ENCODE results near the gene ZC3H10. TPM values are rescaled to one million over a fixed set of nuclear protein-coding genes. Genes with fewer than 3 reads are reported as not detected.

Gene ZC3H10
- total RNA-seq, 8 experiments from 2014 or later = 5.8 to 11.7 (median 8.0) TPM

DNA sequence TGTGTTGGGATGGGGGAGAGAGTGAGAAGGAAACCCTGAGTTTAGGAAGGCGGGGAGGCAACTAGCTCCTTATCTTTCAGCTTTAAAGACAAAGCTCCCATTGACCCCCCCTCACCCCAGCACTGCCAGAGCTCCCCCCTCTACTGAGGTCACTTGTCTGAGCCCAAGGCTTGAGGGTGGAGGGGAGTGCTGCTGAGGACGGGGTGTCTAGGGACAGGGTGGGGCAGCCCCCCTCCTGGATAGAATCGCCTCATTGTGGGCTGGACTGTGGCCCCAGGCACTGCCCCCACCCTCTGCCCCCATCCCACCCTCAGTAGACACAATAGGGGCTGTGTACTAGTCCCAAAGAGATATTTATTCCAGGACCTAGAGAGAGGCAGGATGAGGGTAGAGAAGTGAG is 35.1 kb upstream of the ZC3H10 start:
- in situ Hi-C loops (cut with MboI; ENCODE audit: low pct_unique_long_range_greater_than_20kb in 2 of 9, low sequenced_read_pairs in 9 of 9, unreplicated experiment in 9 of 9) = no loop called here
- no peak for ATAC-seq (replicated peaks in 6 of 8)
- Histone ChIP-seq H3K4me3 (no peak overlapping the region), H3K4me1 (replicated peaks in 1 of 2) (peaks cover 4% of the 10 kb centered on the region in 2 donors), H3K27ac (no peak overlapping the region)
- whole genome bisulfite sequencing, 10 experiments = 0% methylated on average over 1 of the region's 3 CpGs; no CpG with 5 or more reads in 9 of the 10 experiments

DNA sequence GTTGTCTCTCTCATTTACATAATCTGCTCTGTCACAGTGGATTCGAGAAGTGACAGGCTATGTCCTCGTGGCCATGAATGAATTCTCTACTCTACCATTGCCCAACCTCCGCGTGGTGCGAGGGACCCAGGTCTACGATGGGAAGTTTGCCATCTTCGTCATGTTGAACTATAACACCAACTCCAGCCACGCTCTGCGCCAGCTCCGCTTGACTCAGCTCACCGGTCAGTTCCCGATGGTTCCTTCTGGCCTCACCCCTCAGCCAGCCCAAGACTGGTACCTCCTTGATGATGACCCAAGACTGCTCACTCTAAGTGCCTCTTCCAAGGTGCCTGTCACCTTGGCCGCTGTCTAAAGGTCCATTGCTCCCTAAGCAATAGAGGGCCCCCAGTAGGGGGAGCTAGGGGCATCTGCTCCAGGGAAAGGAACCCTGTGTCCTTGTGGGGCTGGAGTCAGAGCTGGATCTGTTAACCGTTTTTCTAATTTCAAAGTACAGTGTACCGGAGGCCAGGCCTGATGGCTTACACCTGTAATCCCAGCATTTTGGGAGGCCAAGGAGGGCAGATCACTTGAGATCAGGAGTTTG is 33.0 kb upstream of the ZC3H10 start:
- no peak for ATAC-seq (replicated peaks in 6 of 8)
- H3K4me1 ChIP-seq (replicated peaks in 1 of 2) = peaks cover 4% of the 10 kb centered on the region in 2 donors
- no peak overlapping the region for H3K27ac ChIP-seq
- in situ Hi-C loops (cut with MboI; ENCODE audit: low pct_unique_long_range_greater_than_20kb in 2 of 9, low sequenced_read_pairs in 9 of 9, unreplicated experiment in 9 of 9) = no loop called here
- WGBS, 10 experiments = 55 to 97% (median 82%) methylated on average over 2 to 10 of the region's 15 CpGs; no CpG with 5 or more reads in 2 of the 10 experiments
- no peak overlapping the region for H3K4me3 ChIP-seq

DNA sequence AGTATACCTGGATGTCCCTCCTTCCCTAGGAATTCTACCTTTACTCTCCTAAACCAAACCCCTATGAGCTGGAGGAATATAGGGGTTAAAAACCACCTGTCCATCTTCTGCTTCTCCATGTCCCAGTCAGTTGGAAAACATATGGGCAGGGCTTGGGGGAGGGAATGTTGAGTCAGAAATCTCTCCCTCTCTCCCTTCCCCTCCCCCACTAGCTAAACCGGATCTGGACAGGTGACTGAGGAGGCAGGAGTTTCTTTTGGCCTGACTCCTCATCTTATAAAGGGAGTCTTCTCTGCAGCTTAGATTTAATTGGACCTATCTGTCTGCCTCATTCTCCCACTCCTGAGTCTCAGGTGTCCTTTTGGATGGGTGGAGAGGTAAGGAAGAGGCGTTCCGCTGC is 32.0 kb upstream of the ZC3H10 start:
- Histone ChIP-seq H3K4me1 (replicated peaks in 1 of 2) (no peaks in the 10 kb centered on the region), H3K27ac (no peak overlapping the region), H3K4me3 (no peak overlapping the region)
- in situ Hi-C loops (cut with MboI; ENCODE audit: low pct_unique_long_range_greater_than_20kb in 2 of 9, low sequenced_read_pairs in 9 of 9, unreplicated experiment in 9 of 9) = no loop called here
- ATAC-seq (replicated peaks in 6 of 8) = no peak
- 67 to 100% (median 86%) methylated on average over 1 to 3 of the region's 3 CpGs; no CpG with 5 or more reads in 6 of the 10 experiments for WGBS, 10 experiments

DNA sequence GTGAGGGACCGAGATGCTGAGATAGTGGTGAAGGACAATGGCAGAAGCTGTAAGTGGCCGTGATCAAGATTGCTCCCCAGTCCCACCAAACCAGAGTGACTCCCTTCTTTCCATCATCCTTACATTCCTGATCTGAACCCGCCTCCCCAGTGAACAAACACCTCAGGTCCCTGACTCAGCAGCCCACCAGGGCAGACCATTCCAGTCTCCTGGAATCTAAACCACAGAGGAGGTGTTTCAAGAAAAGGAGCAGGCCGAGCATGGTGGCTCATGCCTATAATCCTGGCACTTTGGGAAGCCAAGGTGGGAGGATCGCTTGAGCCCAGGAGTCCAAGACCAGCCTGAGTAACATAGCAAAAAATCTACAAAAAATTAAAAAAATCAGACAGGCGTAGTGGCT is 31.5 kb upstream of the ZC3H10 start:
- Histone ChIP-seq H3K4me3 (no peak overlapping the region), H3K27ac (no peak overlapping the region), H3K4me1 (replicated peaks in 1 of 2) (no peaks in the 10 kb centered on the region)
- in situ Hi-C loops (cut with MboI; ENCODE audit: low pct_unique_long_range_greater_than_20kb in 2 of 9, low sequenced_read_pairs in 9 of 9, unreplicated experiment in 9 of 9) = no loop called here
- WGBS, 10 experiments = 60 to 100% (median 83%) methylated on average over 1 to 4 of the region's 6 CpGs; no CpG with 5 or more reads in 3 of the 10 experiments
- ATAC-seq (replicated peaks in 6 of 8) = no peak

DNA sequence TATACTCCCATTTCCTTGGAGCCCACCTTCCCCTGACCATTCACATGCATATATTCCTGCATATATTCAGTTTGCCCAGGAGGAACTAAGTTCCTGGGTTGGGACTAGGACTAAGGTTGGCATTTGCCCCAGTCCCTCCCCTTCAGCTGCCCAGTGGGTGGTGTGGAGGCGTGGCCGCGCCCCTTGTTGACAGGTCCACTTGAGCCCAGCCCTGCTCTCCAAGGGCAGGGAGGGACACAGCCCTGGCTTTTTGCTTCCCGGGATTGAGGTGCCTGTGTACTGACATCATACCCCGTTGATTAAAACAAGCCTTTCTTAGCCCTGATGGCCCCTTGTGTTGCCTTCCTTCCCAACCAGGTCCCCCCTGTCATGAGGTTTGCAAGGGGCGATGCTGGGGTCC is 30.8 kb upstream of the ZC3H10 start:
- 29 to 100% (median 86%) methylated on average over 1 to 4 of the region's 6 CpGs; no CpG with 5 or more reads in 6 of the 10 experiments for WGBS, 10 experiments
- in situ Hi-C loops (cut with MboI; ENCODE audit: low pct_unique_long_range_greater_than_20kb in 2 of 9, low sequenced_read_pairs in 9 of 9, unreplicated experiment in 9 of 9) = no loop called here
- no peak overlapping the region for H3K4me3 ChIP-seq
- peak in 3 of 8 experiments; percentile 92 to 95 (median 92) for ATAC-seq (replicated peaks in 6 of 8)
- no peaks in the 10 kb centered on the region for H3K4me1 ChIP-seq (replicated peaks in 1 of 2)
- H3K27ac ChIP-seq = no peak overlapping the region

DNA sequence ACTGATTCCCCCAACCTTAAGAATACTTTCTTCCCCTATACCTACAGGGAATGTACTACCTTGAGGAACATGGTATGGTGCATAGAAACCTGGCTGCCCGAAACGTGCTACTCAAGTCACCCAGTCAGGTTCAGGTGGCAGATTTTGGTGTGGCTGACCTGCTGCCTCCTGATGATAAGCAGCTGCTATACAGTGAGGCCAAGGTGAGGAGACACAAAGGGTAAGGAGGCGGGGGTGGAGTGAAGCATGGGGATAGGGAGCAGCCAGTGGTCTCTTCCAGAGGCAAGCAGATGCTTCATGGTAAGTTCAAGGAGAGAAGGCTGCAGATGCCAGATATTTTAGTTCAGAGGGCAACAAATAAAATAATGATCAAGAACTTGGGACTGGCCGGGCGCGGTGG is 20.3 kb upstream of the ZC3H10 start:
- Histone ChIP-seq H3K4me3 (no peak overlapping the region), H3K27ac (no peak overlapping the region), H3K4me1 (replicated peaks in 1 of 2) (no peaks in the 10 kb centered on the region)
- in situ Hi-C loops (cut with MboI; ENCODE audit: low pct_unique_long_range_greater_than_20kb in 2 of 9, low sequenced_read_pairs in 9 of 9, unreplicated experiment in 9 of 9) = no loop called here
- no peak for ATAC-seq (replicated peaks in 6 of 8)
- WGBS, 10 experiments = 60 to 95% (median 86%) methylated on average over 1 to 6 of the region's 6 CpGs; no CpG with 5 or more reads in 5 of the 10 experiments

DNA sequence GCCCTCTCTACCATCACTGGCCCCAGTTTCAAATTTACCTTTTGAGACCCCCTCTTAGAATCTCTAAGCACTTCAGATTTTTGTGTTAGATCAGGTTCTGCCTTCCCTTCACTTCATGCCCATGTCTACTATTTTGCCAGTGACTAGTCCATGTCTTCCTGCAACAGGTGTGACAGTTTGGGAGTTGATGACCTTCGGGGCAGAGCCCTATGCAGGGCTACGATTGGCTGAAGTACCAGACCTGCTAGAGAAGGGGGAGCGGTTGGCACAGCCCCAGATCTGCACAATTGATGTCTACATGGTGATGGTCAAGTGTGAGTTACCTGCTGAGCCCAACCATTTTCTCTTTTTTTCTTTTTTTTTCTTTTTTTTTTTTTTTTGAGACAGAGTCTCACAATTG is 19.5 kb upstream of the ZC3H10 start:
- no peak overlapping the region for H3K27ac ChIP-seq
- H3K4me1 ChIP-seq (replicated peaks in 1 of 2) = peaks cover 5% of the 10 kb centered on the region in 2 donors
- H3K4me3 ChIP-seq = no peak overlapping the region
- in situ Hi-C loops (cut with MboI; ENCODE audit: low pct_unique_long_range_greater_than_20kb in 2 of 9, low sequenced_read_pairs in 9 of 9, unreplicated experiment in 9 of 9) = no loop called here
- no peak for ATAC-seq (replicated peaks in 6 of 8)
- WGBS, 10 experiments = 20 to 100% (median 80%) methylated on average over 1 to 3 of the region's 3 CpGs; no CpG with 5 or more reads in 5 of the 10 experiments

DNA sequence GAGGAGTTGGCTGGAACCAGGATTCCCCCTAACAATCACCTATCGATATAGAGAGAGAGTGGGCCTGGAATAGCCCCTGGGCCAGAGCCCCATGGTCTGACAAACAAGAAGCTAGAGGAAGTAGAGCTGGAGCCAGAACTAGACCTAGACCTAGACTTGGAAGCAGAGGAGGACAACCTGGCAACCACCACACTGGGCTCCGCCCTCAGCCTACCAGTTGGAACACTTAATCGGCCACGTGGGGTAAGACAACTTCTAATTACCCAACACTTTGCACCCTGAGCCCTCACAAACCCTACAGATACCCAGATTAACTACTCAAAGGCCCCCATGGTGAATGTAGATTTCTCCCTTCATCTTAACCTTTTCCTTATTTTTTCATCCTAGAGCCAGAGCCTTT is 18.3 kb upstream of the ZC3H10 start:
- ATAC-seq (replicated peaks in 6 of 8) = no peak
- in situ Hi-C loops (cut with MboI; ENCODE audit: low pct_unique_long_range_greater_than_20kb in 2 of 9, low sequenced_read_pairs in 9 of 9, unreplicated experiment in 9 of 9) = no loop called here
- Histone ChIP-seq H3K4me1 (replicated peaks in 1 of 2) (peaks cover 5% of the 10 kb centered on the region in 2 donors), H3K4me3 (no peak overlapping the region), H3K27ac (no peak overlapping the region)
- WGBS, 10 experiments = 73 to 100% (median 89%) methylated on average over 1 to 4 of the region's 4 CpGs; no CpG with 5 or more reads in 4 of the 10 experiments

DNA sequence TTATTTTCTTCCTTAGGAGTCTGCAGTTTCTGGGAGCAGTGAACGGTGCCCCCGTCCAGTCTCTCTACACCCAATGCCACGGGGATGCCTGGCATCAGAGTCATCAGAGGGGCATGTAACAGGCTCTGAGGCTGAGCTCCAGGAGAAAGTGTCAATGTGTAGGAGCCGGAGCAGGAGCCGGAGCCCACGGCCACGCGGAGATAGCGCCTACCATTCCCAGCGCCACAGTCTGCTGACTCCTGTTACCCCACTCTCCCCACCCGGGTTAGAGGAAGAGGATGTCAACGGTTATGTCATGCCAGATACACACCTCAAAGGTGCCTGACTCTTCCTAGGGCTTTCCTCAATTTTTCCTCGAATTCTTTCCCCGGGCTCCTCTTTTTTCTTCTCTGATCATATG is 17.0 kb upstream of the ZC3H10 start:
- H3K4me1 ChIP-seq (replicated peaks in 1 of 2) = peaks cover 10 to 13% of the 10 kb centered on the region in 2 donors
- in situ Hi-C loops (cut with MboI; ENCODE audit: low pct_unique_long_range_greater_than_20kb in 2 of 9, low sequenced_read_pairs in 9 of 9, unreplicated experiment in 9 of 9) = no loop called here
- ATAC-seq (replicated peaks in 6 of 8) = no peak
- no peak overlapping the region for H3K4me3 ChIP-seq
- H3K27ac ChIP-seq = no peak overlapping the region
- 73 to 100% (median 90%) methylated on average over 1 to 13 of the region's 14 CpGs for WGBS, 10 experiments

DNA sequence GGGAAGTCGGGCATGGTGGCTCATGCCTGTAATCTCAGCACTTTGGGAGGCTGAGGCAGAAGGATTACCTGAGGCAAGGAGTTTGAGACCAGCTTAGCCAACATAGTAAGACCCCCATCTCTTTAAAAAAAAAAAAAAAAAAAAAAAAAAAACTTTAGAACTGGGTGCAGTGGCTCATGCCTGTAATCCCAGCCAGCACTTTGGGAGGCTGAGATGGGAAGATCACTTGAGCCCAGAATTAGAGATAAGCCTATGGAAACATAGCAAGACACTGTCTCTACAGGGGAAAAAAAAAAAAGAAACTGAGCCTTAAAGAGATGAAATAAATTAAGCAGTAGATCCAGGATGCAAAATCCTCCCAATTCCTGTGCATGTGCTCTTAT is 15.4 kb upstream of the ZC3H10 start:
- WGBS, 10 experiments = 100% methylated on average over 1 of the region's 1 CpG; no CpG with 5 or more reads in 5 of the 10 experiments
- ATAC-seq (replicated peaks in 6 of 8) = no peak
- Histone ChIP-seq H3K27ac (no peak overlapping the region), H3K4me3 (no peak overlapping the region), H3K4me1 (replicated peaks in 1 of 2) (peaks cover 12 to 14% of the 10 kb centered on the region in 2 donors)
- in situ Hi-C loops (cut with MboI; ENCODE audit: low pct_unique_long_range_greater_than_20kb in 2 of 9, low sequenced_read_pairs in 9 of 9, unreplicated experiment in 9 of 9) = no loop called here

DNA sequence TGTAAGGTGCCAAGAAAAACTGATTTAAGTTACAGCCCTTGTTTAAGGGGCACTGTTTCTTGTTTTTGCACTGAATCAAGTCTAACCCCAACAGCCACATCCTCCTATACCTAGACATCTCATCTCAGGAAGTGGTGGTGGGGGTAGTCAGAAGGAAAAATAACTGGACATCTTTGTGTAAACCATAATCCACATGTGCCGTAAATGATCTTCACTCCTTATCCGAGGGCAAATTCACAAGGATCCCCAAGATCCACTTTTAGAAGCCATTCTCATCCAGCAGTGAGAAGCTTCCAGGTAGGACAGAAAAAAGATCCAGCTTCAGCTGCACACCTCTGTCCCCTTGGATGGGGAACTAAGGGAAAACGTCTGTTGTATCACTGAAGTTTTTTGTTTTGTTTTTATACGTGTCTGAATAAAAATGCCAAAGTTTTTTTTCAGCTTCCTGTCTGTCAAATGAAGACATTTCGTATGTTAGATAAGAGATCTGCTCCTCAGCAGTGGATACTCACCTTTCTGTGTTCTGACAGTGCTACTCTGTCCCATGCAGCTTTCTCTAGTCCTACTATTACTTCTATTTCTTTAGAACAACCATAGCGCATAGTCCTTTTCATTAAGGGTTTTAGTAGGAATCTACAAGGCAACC is 14.9 kb upstream of the ZC3H10 start:
- no peak for ATAC-seq (replicated peaks in 6 of 8)
- H3K27ac ChIP-seq = no peak overlapping the region
- in situ Hi-C loops (cut with MboI; ENCODE audit: low pct_unique_long_range_greater_than_20kb in 2 of 9, low sequenced_read_pairs in 9 of 9, unreplicated experiment in 9 of 9) = no loop called here
- 26 to 100% (median 80%) methylated on average over 1 to 6 of the region's 6 CpGs for WGBS, 10 experiments
- H3K4me3 ChIP-seq = peak overlapping the region; percentile 64 to 71 (median 69)
- peaks cover 12 to 14% of the 10 kb centered on the region in 2 donors for H3K4me1 ChIP-seq (replicated peaks in 1 of 2)

DNA sequence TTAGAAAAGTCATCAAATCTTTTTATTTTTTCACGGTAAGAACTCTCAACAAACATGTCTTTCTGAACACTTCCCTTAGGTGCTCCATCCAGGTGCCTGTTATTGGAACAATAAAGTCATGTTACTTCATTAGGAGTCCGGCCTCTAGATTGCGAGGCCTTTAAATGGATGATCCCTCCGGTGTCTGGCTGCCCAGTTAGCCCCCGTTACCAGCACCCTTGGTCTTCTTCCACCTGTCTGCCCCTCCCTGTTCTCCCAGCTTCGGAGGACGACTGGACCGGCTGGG is 14.3 kb upstream of the ZC3H10 start:
- in situ Hi-C loops (cut with MboI; ENCODE audit: low pct_unique_long_range_greater_than_20kb in 2 of 9, low sequenced_read_pairs in 9 of 9, unreplicated experiment in 9 of 9) = no loop called here
- peaks cover 12 to 14% of the 10 kb centered on the region in 2 donors for H3K4me1 ChIP-seq (replicated peaks in 1 of 2)
- ATAC-seq (replicated peaks in 6 of 8) = no peak
- 0 to 6% (median 3%) methylated on average over 1 to 6 of the region's 8 CpGs; no CpG with 5 or more reads in 3 of the 10 experiments for WGBS, 10 experiments
- peak overlapping the region; percentile 64 to 71 (median 69) for H3K4me3 ChIP-seq
- peak overlapping the region; percentile 28 to 42 for H3K27ac ChIP-seq

DNA sequence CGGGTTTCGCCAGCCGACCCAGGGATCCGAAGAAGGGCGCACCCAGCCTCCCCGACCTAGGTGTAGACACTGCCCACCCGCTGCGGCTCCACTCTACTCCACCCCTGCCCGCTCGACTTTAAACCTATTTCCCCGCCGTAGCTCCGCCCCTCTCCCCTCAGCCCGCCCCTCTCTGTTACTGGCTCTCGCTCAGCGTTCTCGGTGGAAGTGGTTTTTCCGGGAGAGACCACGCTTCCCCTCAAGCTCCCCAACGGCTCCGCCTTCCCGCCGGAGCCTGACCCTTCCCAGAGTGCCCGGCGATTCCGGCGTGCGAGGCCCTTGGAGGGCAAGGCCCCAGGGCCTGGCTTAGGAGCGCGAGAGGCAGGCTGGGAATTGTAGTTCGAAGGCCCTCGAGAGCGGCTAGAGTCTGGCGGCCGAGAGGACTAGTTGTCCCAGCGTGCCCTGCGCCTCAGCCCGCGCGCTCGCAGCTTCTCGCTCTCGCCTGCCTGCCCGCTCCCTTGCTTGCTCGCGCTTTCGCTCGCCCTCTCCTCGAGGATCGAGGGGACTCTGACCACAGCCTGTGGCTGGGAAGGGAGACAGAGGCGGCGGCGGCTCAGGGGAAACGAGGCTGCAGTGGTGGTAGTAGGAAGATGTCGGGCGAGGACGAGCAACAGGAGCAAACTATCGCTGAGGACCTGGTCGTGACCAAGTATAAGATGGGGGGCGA is 13.8 kb upstream of the ZC3H10 start, which contains the start of gene PA2G4:
PA2G4 (plus strand) TSS at position 451 of the 706 bp plus-strand sequence; CDS start at position 630, 179 bp downstream.
- 0 to 2% (median 1%) methylated on average over 2 to 12 of the region's 60 CpGs; no CpG with 5 or more reads in 6 of the 10 experiments for WGBS, 10 experiments
- ATAC-seq (replicated peaks in 6 of 8) = peak; percentile 91 to 97 (median 96)
- H3K27ac ChIP-seq = peak within 1 kb of the TSS; percentile 46 to 63
- peaks cover 12 to 14% of the 10 kb centered on the region in 2 donors for H3K4me1 ChIP-seq (replicated peaks in 1 of 2)
- in situ Hi-C loops (cut with MboI; ENCODE audit: low pct_unique_long_range_greater_than_20kb in 2 of 9, low sequenced_read_pairs in 9 of 9, unreplicated experiment in 9 of 9) = no loop called here
- H3K4me3 ChIP-seq = peak within 1 kb of the TSS; percentile 64 to 71 (median 69)
